Lower lobe of right lung (tissue), 2 donors: ENCODE measurements around the gene LRRC8B. TPM values are rescaled to one million over a fixed set of nuclear protein-coding genes. Genes with fewer than 3 reads are reported as not detected.
"Not testable (repeated sequence)": the region's sequence is repeated elsewhere in the genome, so short reads cannot be mapped to it uniquely, and the experiment has no call there.

ENCODE experiments used
- ATAC-seq, 2 donors: fragments of 200-7000 bp; cut with Tn5 transposase; one replicate each; pipeline ENCODE4 v1.9.1; 2020 to 2022; ENCODE audit warnings: mild to moderate bottlenecking in 2 of 2, moderate library complexity in 2 of 2
- DNase-seq: peaks from one replicate; pipeline ENCODE4 v3.0.0-alpha.2; 2020
- H3K27ac ChIP-seq: fragments of 200-600 bp; one replicate; pipeline ENCODE4 v1.8.0; 2022
- H3K27me3 ChIP-seq: fragments of 200-600 bp; one replicate; pipeline ENCODE4 v1.8.0; 2022; ENCODE audit warnings: low read depth
- H3K36me3 ChIP-seq: fragments of 200-600 bp; one replicate; pipeline ENCODE4 v1.8.0; 2022; ENCODE audit warnings: mild to moderate bottlenecking
- H3K4me1 ChIP-seq: fragments of 200-600 bp; one replicate; pipeline ENCODE4 v1.8.0; 2022
- H3K4me3 ChIP-seq: fragments of 200-600 bp; one replicate; pipeline ENCODE4 v1.8.0; 2022; ENCODE audit warnings: mild to moderate bottlenecking
- H3K9me3 ChIP-seq: fragments of 200-600 bp; one replicate; pipeline ENCODE4 v1.8.0; 2022
- intact Hi-C: fragments of 100-400 bp; cut with DNase I; formaldehyde crosslinking; loops from one replicate; pipeline ENCODE4 v1.11.0; 2022
- total RNA-seq: library from RNA; stranded (reverse); fragmentation: NEBNext Ultra II Directional; extraction: Animal tissue kit (Norgen Biotek cat#: 25700); gene quantifications from one replicate; pipeline ENCODE4 v1.2.1, GENCODE V29; 2021
- TF ChIP-seq, protein P1 (sequence below): fragments of 200-600 bp; IDR thresholded peaks from one replicate; pipeline ENCODE4 v1.8.0; 2022; ENCODE audit warnings: antibody characterized with exemption, mild to moderate bottlenecking
- donor health status: DM: no; HTN: yes; CAD: no; lungs with severe emphysema.

The LRRC8B gene
- total RNA-seq, 1 donor from 2014 or later = 16.4 TPM

- H3K4me3 ChIP-seq = no peak overlapping the region
- H3K4me1 ChIP-seq = no peaks in the 10 kb centered on the region
- DNase-seq (no peak), ATAC-seq (no peak)
- H3K9me3 ChIP-seq = no peaks in the 10 kb centered on the region
- no peaks in the 10 kb centered on the region for H3K36me3 ChIP-seq
- TF ChIP-seq, protein P1, sequence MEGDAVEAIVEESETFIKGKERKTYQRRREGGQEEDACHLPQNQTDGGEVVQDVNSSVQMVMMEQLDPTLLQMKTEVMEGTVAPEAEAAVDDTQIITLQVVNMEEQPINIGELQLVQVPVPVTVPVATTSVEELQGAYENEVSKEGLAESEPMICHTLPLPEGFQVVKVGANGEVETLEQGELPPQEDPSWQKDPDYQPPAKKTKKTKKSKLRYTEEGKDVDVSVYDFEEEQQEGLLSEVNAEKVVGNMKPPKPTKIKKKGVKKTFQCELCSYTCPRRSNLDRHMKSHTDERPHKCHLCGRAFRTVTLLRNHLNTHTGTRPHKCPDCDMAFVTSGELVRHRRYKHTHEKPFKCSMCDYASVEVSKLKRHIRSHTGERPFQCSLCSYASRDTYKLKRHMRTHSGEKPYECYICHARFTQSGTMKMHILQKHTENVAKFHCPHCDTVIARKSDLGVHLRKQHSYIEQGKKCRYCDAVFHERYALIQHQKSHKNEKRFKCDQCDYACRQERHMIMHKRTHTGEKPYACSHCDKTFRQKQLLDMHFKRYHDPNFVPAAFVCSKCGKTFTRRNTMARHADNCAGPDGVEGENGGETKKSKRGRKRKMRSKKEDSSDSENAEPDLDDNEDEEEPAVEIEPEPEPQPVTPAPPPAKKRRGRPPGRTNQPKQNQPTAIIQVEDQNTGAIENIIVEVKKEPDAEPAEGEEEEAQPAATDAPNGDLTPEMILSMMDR = no peak
- H3K27ac ChIP-seq = no peak overlapping the region
- intact Hi-C loops = no loop called here
- H3K27me3 ChIP-seq = no peaks in the 10 kb centered on the region
Measured at GRCh38 chr1:89502042-89502441, 22.6 kb upstream of the LRRC8B start.

- TF ChIP-seq, protein P1 = no peak
- DNase-seq = no peak
- Histone ChIP-seq H3K4me1 (no peaks in the 10 kb centered on the region), H3K27me3 (no peaks in the 10 kb centered on the region), H3K36me3 (no peaks in the 10 kb centered on the region), H3K9me3 (no peaks in the 10 kb centered on the region), H3K27ac (no peak overlapping the region), H3K4me3 (no peak overlapping the region)
- intact Hi-C loops = no loop called here
- ATAC-seq = no peak
Measured at GRCh38 chr1:89502895-89503294, 21.7 kb upstream of the LRRC8B start.

GRCh38 chr1:89503690-89504089, 20.9 kb upstream of the LRRC8B start:
- TF ChIP-seq, protein P1 = no peak
- H3K27me3 ChIP-seq = no peaks in the 10 kb centered on the region
- no peaks in the 10 kb centered on the region for H3K4me1 ChIP-seq
- no peaks in the 10 kb centered on the region for H3K9me3 ChIP-seq
- no peak overlapping the region for H3K4me3 ChIP-seq
- no peak for DNase-seq
- no peaks in the 10 kb centered on the region for H3K36me3 ChIP-seq
- ATAC-seq = no peak
- no peak overlapping the region for H3K27ac ChIP-seq
- intact Hi-C loops = no loop called here

- H3K27me3 ChIP-seq, H3K27ac ChIP-seq, ATAC-seq, H3K4me1 ChIP-seq, DNase-seq, H3K9me3 ChIP-seq, H3K4me3 ChIP-seq, intact Hi-C loops, H3K36me3 ChIP-seq: not testable (repeated sequence)
Measured at GRCh38 chr1:89510061-89510460, 14.6 kb upstream of the LRRC8B start.

DNA sequence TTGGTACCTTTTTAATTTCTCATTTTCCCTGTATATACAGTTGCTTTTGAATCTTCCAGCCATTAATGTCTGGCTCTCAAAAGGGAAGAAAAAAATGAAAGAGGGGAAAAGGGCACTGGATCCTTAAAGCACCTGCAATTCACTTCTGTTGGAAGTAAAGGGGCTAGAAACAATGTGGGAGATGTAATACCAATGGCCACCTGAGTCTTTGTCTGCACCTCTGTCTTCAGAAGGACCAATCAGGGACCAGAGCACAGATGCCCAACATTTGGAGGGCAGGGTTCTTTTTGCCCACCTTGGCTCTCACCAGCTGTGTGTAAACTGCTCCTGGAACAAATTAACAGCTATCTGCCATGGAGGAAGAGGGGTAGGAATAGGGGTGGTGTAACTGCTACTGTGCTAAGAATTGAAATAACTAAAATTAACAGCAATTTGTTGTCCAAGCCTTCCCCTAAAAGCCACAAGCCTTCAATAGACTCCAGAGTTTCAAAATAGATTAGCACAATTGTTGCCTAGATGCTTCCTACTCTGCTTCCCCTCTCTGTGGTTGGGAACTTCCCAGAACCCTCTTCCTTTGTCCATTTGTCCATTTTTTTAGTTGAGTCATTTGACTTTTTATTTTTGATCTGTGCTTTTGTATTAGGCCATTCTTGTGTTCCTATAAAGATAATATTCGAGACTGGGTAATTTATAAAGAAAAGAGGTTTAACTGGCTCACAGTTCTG, 11.5 kb upstream of the LRRC8B start:
- Histone ChIP-seq H3K27me3 (no peaks in the 10 kb centered on the region), H3K9me3 (no peaks in the 10 kb centered on the region), H3K4me3 (no peak overlapping the region), H3K4me1 (peaks cover 4% of the 10 kb centered on the region), H3K36me3 (no peaks in the 10 kb centered on the region), H3K27ac (no peak overlapping the region)
- DNase-seq (no peak), ATAC-seq (no peak)
- TF ChIP-seq, protein P1 = no peak
- intact Hi-C loops = no loop called here

DNA sequence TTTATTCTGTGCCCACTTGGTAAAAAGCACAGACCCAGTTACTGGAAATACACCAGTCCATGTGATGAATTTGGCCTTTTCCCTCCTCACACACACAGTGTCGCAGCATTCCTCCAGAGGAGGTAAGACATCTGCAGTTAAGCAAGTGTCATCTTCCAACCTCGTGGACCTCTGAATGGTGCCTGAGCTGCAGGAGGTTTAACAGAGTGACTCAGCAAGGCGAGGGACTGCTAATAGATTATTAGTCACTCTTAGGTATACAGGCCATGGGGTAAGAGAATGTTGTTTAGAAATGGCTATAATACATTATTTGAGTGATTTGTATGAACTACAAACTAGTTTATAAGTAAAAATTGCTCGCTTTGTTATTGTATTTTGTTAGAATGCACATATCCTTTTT, 8.6 kb upstream of the LRRC8B start:
- H3K36me3 ChIP-seq = no peaks in the 10 kb centered on the region
- peaks cover 4% of the 10 kb centered on the region for H3K4me1 ChIP-seq
- TF ChIP-seq, protein P1 = no peak
- ATAC-seq = no peak
- H3K9me3 ChIP-seq = no peaks in the 10 kb centered on the region
- intact Hi-C loops = no loop called here
- no peaks in the 10 kb centered on the region for H3K27me3 ChIP-seq
- H3K27ac ChIP-seq = no peak overlapping the region
- no peak for DNase-seq
- H3K4me3 ChIP-seq = no peak overlapping the region
